AG10803 (cell line): ENCODE results near the gene CACNG1.

Experiments used
- DNase-seq: peaks from one replicate; pipeline ENCODE4 v3.0.0; 2010; ENCODE audit warnings: low read depth
- H3K4me3 ChIP-seq: 2 replicates; pipeline ENCODE4 v1.5.1; 2011; ENCODE audit warnings: mild to moderate bottlenecking, low read length, control low read depth
- TF ChIP-seq, protein P1 (sequence below): conservative IDR thresholded peaks from 2 replicates; pipeline ENCODE4 v1.5.1; 2011; ENCODE audit warnings: mild to moderate bottlenecking, low read length, control low read depth, inconsistent platforms

Gene CACNG1

DNA sequence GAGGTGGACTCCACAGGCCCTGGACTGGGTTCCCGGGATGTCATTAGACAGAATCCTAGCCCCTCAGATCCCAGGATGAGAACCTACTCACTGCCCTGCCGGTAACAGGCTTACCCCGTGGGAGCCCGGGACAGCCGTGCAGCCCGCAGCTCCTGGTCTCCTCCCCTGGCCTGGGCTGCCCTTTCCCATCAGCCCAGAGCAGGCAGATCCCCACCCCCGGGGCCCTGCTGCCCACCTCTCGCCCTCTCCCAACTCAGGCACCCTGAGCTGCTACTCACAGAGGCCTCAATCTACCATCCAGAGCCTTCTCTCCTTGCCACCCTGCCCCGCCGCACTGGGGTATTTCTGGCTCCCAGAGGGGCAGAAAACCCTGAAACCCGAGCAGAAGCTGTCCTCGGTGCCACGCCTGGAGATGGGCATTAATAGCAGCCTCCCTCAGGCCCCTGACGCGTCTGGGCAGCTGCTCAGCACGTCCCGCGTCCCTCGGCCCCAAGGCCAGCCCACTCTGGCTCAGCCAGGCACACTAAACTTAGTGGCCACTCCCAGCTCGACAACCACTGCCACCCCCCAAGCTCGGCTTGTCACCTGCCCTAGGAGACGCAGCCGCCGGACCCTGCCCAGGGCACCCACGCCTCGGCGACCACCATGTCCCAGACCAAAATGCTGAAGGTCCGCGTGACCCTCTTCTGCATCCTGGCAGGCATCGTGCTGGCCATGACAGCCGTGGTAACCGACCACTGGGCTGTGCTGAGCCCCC is at the start of gene CACNG1:
Gene CACNG1 (plus strand): TSS at position 539 of the 757 bp plus-strand sequence. CDS start 107 bp downstream, at position 646.
- no peak for DNase-seq
- no peak within 1 kb of the TSS for H3K4me3 ChIP-seq
- TF ChIP-seq, protein P1, sequence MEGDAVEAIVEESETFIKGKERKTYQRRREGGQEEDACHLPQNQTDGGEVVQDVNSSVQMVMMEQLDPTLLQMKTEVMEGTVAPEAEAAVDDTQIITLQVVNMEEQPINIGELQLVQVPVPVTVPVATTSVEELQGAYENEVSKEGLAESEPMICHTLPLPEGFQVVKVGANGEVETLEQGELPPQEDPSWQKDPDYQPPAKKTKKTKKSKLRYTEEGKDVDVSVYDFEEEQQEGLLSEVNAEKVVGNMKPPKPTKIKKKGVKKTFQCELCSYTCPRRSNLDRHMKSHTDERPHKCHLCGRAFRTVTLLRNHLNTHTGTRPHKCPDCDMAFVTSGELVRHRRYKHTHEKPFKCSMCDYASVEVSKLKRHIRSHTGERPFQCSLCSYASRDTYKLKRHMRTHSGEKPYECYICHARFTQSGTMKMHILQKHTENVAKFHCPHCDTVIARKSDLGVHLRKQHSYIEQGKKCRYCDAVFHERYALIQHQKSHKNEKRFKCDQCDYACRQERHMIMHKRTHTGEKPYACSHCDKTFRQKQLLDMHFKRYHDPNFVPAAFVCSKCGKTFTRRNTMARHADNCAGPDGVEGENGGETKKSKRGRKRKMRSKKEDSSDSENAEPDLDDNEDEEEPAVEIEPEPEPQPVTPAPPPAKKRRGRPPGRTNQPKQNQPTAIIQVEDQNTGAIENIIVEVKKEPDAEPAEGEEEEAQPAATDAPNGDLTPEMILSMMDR = no peak

DNA sequence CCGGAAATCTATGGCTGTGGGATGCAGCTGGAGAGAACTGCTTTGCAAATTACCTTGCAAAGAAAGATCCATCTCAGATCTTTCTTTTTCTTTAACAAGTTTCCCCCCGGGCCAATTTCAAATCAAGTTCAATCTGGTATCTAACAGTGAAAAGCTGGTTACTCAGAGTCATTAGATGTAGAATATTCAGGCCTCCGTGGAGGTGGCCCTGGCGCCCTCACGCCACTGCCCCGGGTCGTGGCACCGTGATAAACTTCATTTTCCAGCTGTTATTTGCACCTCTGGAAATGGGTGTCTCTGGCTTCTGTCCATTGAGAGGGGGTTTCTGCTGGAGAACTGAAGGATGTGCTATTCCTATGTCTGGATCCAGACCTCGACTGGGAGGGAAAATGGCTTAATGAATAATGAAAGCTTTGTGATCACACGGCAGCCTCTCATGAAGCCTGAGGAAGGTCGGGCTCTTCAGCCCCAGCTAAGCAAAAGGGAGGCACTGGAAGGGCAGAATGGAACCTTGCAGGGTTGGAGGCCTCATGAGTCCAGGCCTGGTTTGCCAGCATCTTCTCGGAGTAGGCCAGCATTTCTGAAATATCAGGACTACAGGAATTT is 49.3 kb upstream of the CACNG1 start:
- DNase-seq = no peak
- H3K4me3 ChIP-seq = no peak overlapping the region
- TF ChIP-seq, protein P1 = no peak

- peak; percentile 9 for DNase-seq
Measured at GRCh38 chr17:66995944-66996343, 48.4 kb upstream of the CACNG1 start.

GRCh38 chr17:66996926-66997325 is 47.4 kb upstream of the CACNG1 start:
- no peak overlapping the region for H3K4me3 ChIP-seq
- no peak for DNase-seq
- TF ChIP-seq, protein P1 = no peak

More at GRCh38 chr17:66995944-66996343, 48.4 kb upstream of the CACNG1 start:
- TF ChIP-seq, protein P1 = no peak
- H3K4me3 ChIP-seq = no peak overlapping the region

GRCh38 chr17:67003231-67003630 is 41.1 kb upstream of the CACNG1 start:
- no peak for DNase-seq
- TF ChIP-seq, protein P1 = no peak
- H3K4me3 ChIP-seq = no peak overlapping the region

- TF ChIP-seq, protein P1 = no peak
- DNase-seq = no peak
- no peak overlapping the region for H3K4me3 ChIP-seq
Measured at GRCh38 chr17:67004181-67004580, 40.2 kb upstream of the CACNG1 start.

- DNase-seq = no peak
- TF ChIP-seq, protein P1 = no peak
- no peak overlapping the region for H3K4me3 ChIP-seq
Measured at GRCh38 chr17:67007266-67007665, 37.1 kb upstream of the CACNG1 start.
